ENCODE measurements around the gene ESR2.

- TF ChIP-seq CTCF (IDR thresholded peaks at IDR 0.05) = no peak
- no peak for TF ChIP-seq POLR2AphosphoS5 (IDR thresholded peaks at IDR 0.05; ENCODE audit: insufficient read depth in 1 of 2, low read depth in 1 of 2)
- TF ChIP-seq POLR2A (IDR thresholded peaks at IDR 0.05) = no peak
These were observed 201.8 kb downstream of the ESR2 start for GRCh38 chr14:64092338-64092737.
